Left lung (tissue), 10 donors: ENCODE measurements around the gene ARF6. TPM values are rescaled to one million over a fixed set of nuclear protein-coding genes. Genes with fewer than 3 reads are reported as not detected.

Source experiments
- ATAC-seq: fragments of 200-7000 bp; cut with Tn5 transposase; one replicate; pipeline ENCODE4 v1.9.1; 2020; ENCODE audit warnings: moderate library complexity
- DNase-seq, 4 donors: peaks; one replicate each; pipeline ENCODE4 v3.0.0-alpha.2; 2013 to 2020
- H3K27ac ChIP-seq, 2 donors: fragments of 200-600 bp; sonication (generic) in 1 of 2; one replicate each; pipeline versions ENCODE4 v1.5.0 to v1.8.0; 2020 to 2021
- H3K27me3 ChIP-seq, 2 donors: fragments of 200-600 bp; sonication (generic) in 1 of 2; one replicate each; pipeline versions ENCODE4 v1.5.0 to v1.8.0; 2020 to 2021
- H3K36me3 ChIP-seq, 2 donors: fragments of 200-600 bp; sonication (generic) in 1 of 2; one replicate each; pipeline versions ENCODE4 v1.5.0 to v1.8.0; 2020 to 2021
- H3K4me1 ChIP-seq, 2 donors: fragments of 200-600 bp; one replicate each; pipeline ENCODE4 v1.8.0; 2021
- H3K4me3 ChIP-seq, 2 donors: fragments of 200-600 bp; sonication (generic) in 1 of 2; one replicate each; pipeline versions ENCODE4 v1.5.0 to v1.8.0; 2020 to 2021; ENCODE audit warnings: mild to moderate bottlenecking in 1 of 2
- H3K9me3 ChIP-seq, 2 donors: fragments of 200-600 bp; sonication (generic) in 1 of 2; one replicate each; pipeline versions ENCODE4 v1.5.0 to v1.8.0; 2020 to 2021
- CTCF ChIP-seq, 2 donors: fragments of 200-600 bp; sonication (generic) in 1 of 2; IDR thresholded peaks; one replicate each; pipeline versions ENCODE4 v1.5.0 to v1.8.0; 2021; ENCODE audit warnings: antibody characterized with exemption in 2 of 2
- intact Hi-C, 2 donors: fragments of 100-400 bp; cut with DNase I; formaldehyde crosslinking; loops; one replicate each; pipeline versions ENCODE4 v1.11.2 to v1.14.2; 2022
- polyA plus RNA-seq, 6 donors: library from polyadenylated mRNA; unstranded; fragments of 120-200 nt; gene quantifications; one replicate each; pipeline ENCODE4 v1.2.1, GENCODE V29; 2013; ENCODE audit not compliant: insufficient read length in 6 of 6
- total RNA-seq, 2 donors: library from RNA; stranded (reverse); fragmentation: NEBNext Ultra II Directional; extraction: Animal tissue kit (Norgen Biotek cat#: 25700); gene quantifications; one replicate each; pipeline ENCODE4 v1.2.1, GENCODE V29; 2021
- donor health status: DM: no; HTN: yes; CAD: no.
- donor health status: DM: no; HTN: no; CAD: no.

The ARF6 gene
- total and polyA plus RNA-seq, 8 donors, result 46.8 to 89.0 (median 54.7) TPM

GRCh38 chr14:49905989-49906388, 13.1 kb downstream of the ARF6 start:
- ATAC-seq (no peak), DNase-seq (no peak)
- H3K36me3 ChIP-seq, result no peaks in the 10 kb centered on the region
- peak overlapping the region in 1 of 2 donors; percentile 2 for H3K27ac ChIP-seq
- no peaks in the 10 kb centered on the region for H3K27me3 ChIP-seq
- no peaks in the 10 kb centered on the region for H3K9me3 ChIP-seq
- intact Hi-C loops, result no loop called here
- TF ChIP-seq CTCF (IDR thresholded peaks at IDR 0.05), result no peak
- H3K4me1 ChIP-seq, result peaks cover 0 to 34% of the 10 kb centered on the region in 2 donors
- no peak overlapping the region for H3K4me3 ChIP-seq

- Histone ChIP-seq H3K27ac (peak overlapping the region; percentile 60 to 79), H3K9me3 (no peaks in the 10 kb centered on the region), H3K4me1 (peaks cover 0 to 44% of the 10 kb centered on the region in 2 donors), H3K4me3 (no peak overlapping the region), H3K27me3 (no peaks in the 10 kb centered on the region), H3K36me3 (no peaks in the 10 kb centered on the region)
- DNase-seq (no peak), ATAC-seq (no peak)
- TF ChIP-seq CTCF (IDR thresholded peaks at IDR 0.05), result no peak
- intact Hi-C loops, result no loop called here
Measured at GRCh38 chr14:49907186-49907585, 14.3 kb downstream of the ARF6 start.

GRCh38 chr14:49908433-49908782, 15.5 kb downstream of the ARF6 start:
- ATAC-seq (no peak), DNase-seq (no peak)
- intact Hi-C loops, result no loop called here
- no peak for TF ChIP-seq CTCF (IDR thresholded peaks at IDR 0.05)
- Histone ChIP-seq H3K4me3 (no peak overlapping the region), H3K36me3 (no peaks in the 10 kb centered on the region), H3K9me3 (no peaks in the 10 kb centered on the region), H3K27ac (peak overlapping the region; percentile 60 to 79), H3K27me3 (no peaks in the 10 kb centered on the region), H3K4me1 (peaks cover 0 to 49% of the 10 kb centered on the region in 2 donors)

GRCh38 chr14:49909016-49909415, 16.1 kb downstream of the ARF6 start:
- Histone ChIP-seq H3K4me1 (peaks cover 0 to 49% of the 10 kb centered on the region in 2 donors), H3K9me3 (no peaks in the 10 kb centered on the region), H3K4me3 (no peak overlapping the region), H3K27me3 (no peaks in the 10 kb centered on the region), H3K27ac (peak overlapping the region in 1 of 2 donors; percentile 79), H3K36me3 (no peaks in the 10 kb centered on the region)
- no peak for DNase-seq
- ATAC-seq, result no peak
- intact Hi-C loops, result no loop called here
- TF ChIP-seq CTCF (IDR thresholded peaks at IDR 0.05), result no peak

- Histone ChIP-seq H3K27me3 (no peaks in the 10 kb centered on the region), H3K9me3 (no peaks in the 10 kb centered on the region), H3K27ac (no peak overlapping the region), H3K4me3 (no peak overlapping the region), H3K4me1 (peaks cover 0 to 21% of the 10 kb centered on the region in 2 donors), H3K36me3 (no peaks in the 10 kb centered on the region)
- intact Hi-C loops, result no loop called here
- no peak for TF ChIP-seq CTCF (IDR thresholded peaks at IDR 0.05)
- peak; percentile 23 for ATAC-seq
- DNase-seq, result no peak
Measured at GRCh38 chr14:49915085-49915484, 22.2 kb downstream of the ARF6 start.
